Mononuclear cell (primary cell): ENCODE measurements around the gene PRKACG. TPM values are rescaled to one million over a fixed set of nuclear protein-coding genes. Genes with fewer than 3 reads are reported as not detected.
"Not testable (repeated sequence)": the region's sequence is repeated elsewhere in the genome, so short reads cannot be mapped to it uniquely, and the experiment has no call there.

Source experiments
- H3K27me3 ChIP-seq: 2 replicates; pipeline ENCODE4 v1.6.0; 2011; ENCODE audit warnings: low read length, control low read depth; ENCODE audit not compliant: insufficient read depth
- H3K4me1 ChIP-seq: 2 replicates; pipeline ENCODE4 v1.5.1; 2011; ENCODE audit warnings: mild to moderate bottlenecking, low read length, control low read depth; ENCODE audit not compliant: insufficient read depth
- H3K4me3 ChIP-seq: 2 replicates; pipeline ENCODE4 v1.5.1; 2011; ENCODE audit warnings: mild to moderate bottlenecking, low read length, moderate library complexity
- H3K9me3 ChIP-seq: 2 replicates; pipeline ENCODE4 v1.5.1; 2011; ENCODE audit warnings: low read depth, mild to moderate bottlenecking, control low read depth, low read length
- total RNA-seq: library from RNA; depleted of rRNA; stranded (reverse); fragments of >200 nt; gene quantifications from one replicate; pipeline ENCODE4 v1.2.3, GENCODE V29; 2012

The PRKACG gene
- not detected for total RNA-seq

GRCh38 chr9:69014013-69014412, at the start of gene PRKACG:
Gene PRKACG (minus strand): TSS chr9:69014113. CDS start chr9:69014092, 21 bp downstream.
- Histone ChIP-seq H3K9me3 (no peaks in the 10 kb centered on the region), H3K27me3 (no peaks in the 10 kb centered on the region), H3K4me1 (peaks cover 13% of the 10 kb centered on the region), H3K4me3 (no peak within 1 kb of the TSS)

DNA sequence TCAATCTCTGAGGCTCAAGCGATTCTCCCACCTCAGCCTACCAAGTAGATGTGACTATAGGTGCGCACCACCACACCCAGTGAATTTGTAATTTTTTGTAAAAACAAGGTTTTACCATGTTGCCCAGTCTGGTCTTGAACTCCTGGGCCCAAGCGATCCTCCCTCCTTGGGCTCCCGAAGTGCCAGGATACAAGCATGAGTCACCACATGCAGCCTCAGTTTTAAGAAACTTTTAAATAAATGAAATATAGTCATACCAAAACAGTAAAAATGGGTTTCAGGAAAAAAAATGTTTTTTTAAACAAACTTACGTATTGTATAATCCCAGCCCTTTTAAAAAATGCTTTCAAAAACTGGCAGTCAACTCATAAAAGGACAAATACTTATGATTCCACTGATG, 48.3 kb upstream of the PRKACG start:
- Histone ChIP-seq H3K4me1 (no peaks in the 10 kb centered on the region), H3K9me3 (no peaks in the 10 kb centered on the region), H3K4me3 (no peak overlapping the region), H3K27me3 (no peaks in the 10 kb centered on the region)

- Histone ChIP-seq H3K4me1 (no peaks in the 10 kb centered on the region), H3K27me3 (no peaks in the 10 kb centered on the region), H3K4me3 (no peak overlapping the region), H3K9me3 (no peaks in the 10 kb centered on the region)
These were observed 46.9 kb upstream of the PRKACG start for GRCh38 chr9:69060766-69061165.

DNA sequence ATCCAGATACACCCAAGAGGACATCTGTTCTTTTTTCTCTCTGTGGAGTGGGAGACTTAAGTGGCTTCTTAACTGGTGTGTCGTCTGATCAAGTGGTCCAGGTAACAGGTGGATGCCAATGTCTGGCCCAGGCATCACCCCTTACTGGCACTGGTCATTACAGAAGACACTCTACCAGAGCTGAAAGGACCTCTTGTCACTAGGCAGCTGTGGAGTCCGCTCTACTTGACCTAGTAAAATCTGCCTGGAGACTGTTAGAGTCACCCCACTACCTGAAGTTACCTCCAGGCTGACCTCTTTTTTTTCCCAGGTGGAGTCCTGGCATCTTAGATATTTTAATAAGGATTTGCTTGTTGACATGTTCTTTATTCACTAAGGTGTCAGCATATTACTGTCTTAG, 44.2 kb upstream of the PRKACG start:
- H3K4me3 ChIP-seq, result no peak overlapping the region
- H3K27me3 ChIP-seq, result no peaks in the 10 kb centered on the region
- H3K9me3 ChIP-seq, result no peaks in the 10 kb centered on the region
- H3K4me1 ChIP-seq, result no peaks in the 10 kb centered on the region

GRCh38 chr9:69056191-69056815, 42.4 kb upstream of the PRKACG start:
- H3K27me3 ChIP-seq, result no peaks in the 10 kb centered on the region
- no peaks in the 10 kb centered on the region for H3K9me3 ChIP-seq
- H3K4me1 ChIP-seq, result no peaks in the 10 kb centered on the region
- no peak overlapping the region for H3K4me3 ChIP-seq

- Histone ChIP-seq H3K4me3 (no peak overlapping the region), H3K9me3 (no peaks in the 10 kb centered on the region), H3K27me3 (no peaks in the 10 kb centered on the region), H3K4me1 (no peaks in the 10 kb centered on the region)
These were observed 41.1 kb upstream of the PRKACG start for GRCh38 chr9:69054989-69055388.

GRCh38 chr9:69050936-69051335, 37.0 kb upstream of the PRKACG start:
- not testable (repeated sequence) for H3K4me3 ChIP-seq, H3K4me1 ChIP-seq, H3K27me3 ChIP-seq, H3K9me3 ChIP-seq

- Histone ChIP-seq H3K4me3 (no peak overlapping the region), H3K27me3 (no peaks in the 10 kb centered on the region), H3K9me3 (no peaks in the 10 kb centered on the region), H3K4me1 (peaks cover 5% of the 10 kb centered on the region)
These were observed 35.2 kb upstream of the PRKACG start for GRCh38 chr9:69049094-69049493.

DNA sequence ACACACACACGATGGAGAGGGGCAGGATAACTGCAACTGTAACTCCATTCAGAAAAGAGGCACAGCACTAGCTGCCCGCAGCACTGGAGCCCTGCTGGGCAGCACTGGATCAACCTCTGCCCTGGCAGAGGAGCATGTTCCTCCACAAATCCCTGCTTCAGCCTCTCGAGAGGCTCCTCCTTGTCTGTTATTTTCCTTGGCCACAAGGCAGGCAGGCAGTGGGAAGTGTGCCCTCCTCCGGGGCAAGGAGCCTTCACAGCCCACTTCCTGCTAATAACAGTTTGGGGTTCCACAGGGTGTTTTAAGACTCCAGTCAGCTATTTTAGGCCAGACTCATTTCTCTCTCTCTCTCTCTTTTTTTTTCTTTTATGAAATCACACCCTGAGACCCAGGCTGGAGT, 33.5 kb upstream of the PRKACG start:
- Histone ChIP-seq H3K4me3 (no peak overlapping the region), H3K4me1 (peaks cover 5% of the 10 kb centered on the region), H3K27me3 (no peaks in the 10 kb centered on the region), H3K9me3 (no peaks in the 10 kb centered on the region)

- H3K9me3 ChIP-seq, result no peaks in the 10 kb centered on the region
- H3K27me3 ChIP-seq, result no peaks in the 10 kb centered on the region
- peaks cover 5% of the 10 kb centered on the region for H3K4me1 ChIP-seq
- H3K4me3 ChIP-seq, result no peak overlapping the region
These were observed 32.8 kb upstream of the PRKACG start for GRCh38 chr9:69046723-69047122.

- peaks cover 5% of the 10 kb centered on the region for H3K4me1 ChIP-seq
These were observed 31.9 kb upstream of the PRKACG start for GRCh38 chr9:69045821-69046220.

DNA sequence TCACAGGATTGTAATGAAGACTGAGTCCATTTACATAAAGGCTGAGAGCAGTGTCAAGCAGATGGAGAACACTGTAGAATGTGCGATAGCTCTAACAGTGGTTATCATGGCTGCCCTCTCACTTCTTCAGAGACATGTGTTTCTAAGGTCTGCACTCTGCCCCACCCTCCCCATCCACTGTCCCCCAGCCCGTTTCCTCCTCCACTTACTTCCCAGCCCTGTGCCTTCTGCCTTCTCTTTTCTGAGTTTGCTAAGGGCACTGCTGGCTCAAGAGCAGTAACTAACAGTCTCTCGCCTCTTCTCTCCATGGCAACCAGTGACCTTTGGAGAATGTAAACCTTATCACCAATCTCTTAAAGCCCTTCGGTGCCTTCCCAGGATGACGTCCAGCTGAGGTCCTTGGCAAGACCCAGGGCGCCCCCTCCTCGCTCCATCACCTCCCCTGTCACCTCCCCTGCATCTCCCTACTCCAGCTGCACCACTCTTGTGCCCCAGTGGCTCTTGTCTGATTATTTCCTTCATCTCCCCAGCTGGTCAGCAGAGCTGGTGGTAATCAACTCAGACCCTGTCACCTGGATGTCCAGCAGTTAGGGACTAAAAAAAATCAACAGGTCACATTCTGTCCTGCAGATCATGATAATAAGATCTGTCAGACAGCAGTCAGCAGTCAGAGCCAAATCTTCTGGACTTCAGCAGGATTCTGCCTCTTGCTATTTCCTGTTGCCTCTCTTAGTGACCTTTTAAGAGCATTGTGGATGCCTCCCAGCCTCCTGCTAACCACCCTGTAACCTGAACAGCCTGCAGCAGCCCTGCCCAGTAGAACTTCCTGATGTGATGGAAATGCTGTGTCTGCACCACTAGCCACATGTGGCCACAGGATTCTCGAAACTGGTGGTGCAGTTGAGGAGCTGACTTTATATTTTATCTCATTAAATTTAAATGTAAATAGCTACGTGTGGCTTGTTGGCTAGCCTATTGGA, 30.6 kb upstream of the PRKACG start:
- no peaks in the 10 kb centered on the region for H3K27me3 ChIP-seq
- H3K4me3 ChIP-seq, result no peak overlapping the region
- H3K4me1 ChIP-seq, result peaks cover 5% of the 10 kb centered on the region
- no peaks in the 10 kb centered on the region for H3K9me3 ChIP-seq

More at GRCh38 chr9:69045821-69046220, 31.9 kb upstream of the PRKACG start:
- Histone ChIP-seq H3K27me3 (no peaks in the 10 kb centered on the region), H3K4me3 (no peak overlapping the region), H3K9me3 (no peaks in the 10 kb centered on the region)

GRCh38 chr9:69040646-69041045, 26.7 kb upstream of the PRKACG start:
- Histone ChIP-seq H3K4me1 (peaks cover 14% of the 10 kb centered on the region), H3K9me3 (no peaks in the 10 kb centered on the region), H3K27me3 (no peaks in the 10 kb centered on the region), H3K4me3 (no peak overlapping the region)

- no peaks in the 10 kb centered on the region for H3K27me3 ChIP-seq
- H3K4me1 ChIP-seq, result peaks cover 15% of the 10 kb centered on the region
- H3K4me3 ChIP-seq, result peak overlapping the region; percentile 77
- no peaks in the 10 kb centered on the region for H3K9me3 ChIP-seq
These were observed 22.9 kb upstream of the PRKACG start for GRCh38 chr9:69036799-69037198.

- Histone ChIP-seq H3K4me1 (peaks cover 15% of the 10 kb centered on the region), H3K9me3 (no peaks in the 10 kb centered on the region), H3K4me3 (peak overlapping the region; percentile 77), H3K27me3 (no peaks in the 10 kb centered on the region)
These were observed 22.4 kb upstream of the PRKACG start for GRCh38 chr9:69036309-69036708.
